RWPE1 (cell line): Measurements from ENCODE around the gene GPR132.

Experiments used
- CTCF ChIA-PET: fragments of 350-600 bp; sonication (Branson Sonifier 250); formaldehyde crosslinking; extraction: SDS; loops from one replicate; lab custom pipeline; 2021; lab: Yijun Ruan, JAX
- POLR2A ChIA-PET: fragments of 400-600 bp; formaldehyde crosslinking; extraction: SDS; loops from one replicate; lab custom pipeline; 2020; ENCODE audit warnings: antibody characterized with exemption; ENCODE audit not compliant: low non-redundant PET; lab: Yijun Ruan, JAX
- DNase-seq: peaks from one replicate; pipeline ENCODE4 v3.0.0; 2012; ENCODE audit warnings: low spot score
- H3K27ac ChIP-seq: fragments of 450-650 bp; 2 replicates; pipeline ENCODE4 v1.5.1; 2017
- CTCF ChIP-seq: fragments of 450-650 bp; conservative IDR thresholded peaks from 2 replicates; pipeline ENCODE4 v1.5.1; 2017; ENCODE audit warnings: low read depth, mild to moderate bottlenecking

Gene GPR132

GRCh38 chr14:105088812-105089745, 23.8 kb upstream of the GPR132 start:
- TF ChIP-seq CTCF = no peak
- POLR2A ChIA-PET = interaction anchor here (1.7 to 2.1 kb wide), 3 partner anchors 79 to 120 kb away, joined by 4 to 5 read pairs (median 4); partner anchors contain the start of gene JAG2
- DNase-seq = no peak
- peak overlapping the region; percentile 100 for H3K27ac ChIP-seq
- CTCF ChIA-PET = interaction anchor here (0.7 to 8.1 kb wide), 4 partner anchors 15 to 177 kb away, joined by 3 to 99 read pairs (median 4); partner anchors contain the start of gene JAG2

- ChIA-PET CTCF (interaction anchor here (0.6 to 8.1 kb wide), 5 partner anchors 10 to 176 kb away, joined by 3 to 99 read pairs (median 5); partner anchors contain the start of gene JAG2), POLR2A (interaction anchor here (1.1 to 2.0 kb wide), 2 partner anchors 77 to 119 kb away, joined by 3 to 5 read pairs; no protein-coding TSS in a partner anchor)
- H3K27ac ChIP-seq = peak overlapping the region; percentile 100
- no peak for TF ChIP-seq CTCF
- DNase-seq = peak; percentile 75
Measured at GRCh38 chr14:105087963-105088811, 23.0 kb upstream of the GPR132 start.

- peak overlapping the region; percentile 100 for H3K27ac ChIP-seq
- no peak for TF ChIP-seq CTCF
- peak; percentile 84 for DNase-seq
- CTCF ChIA-PET = interaction anchor here (0.5 to 8.1 kb wide), 12 partner anchors 8 to 256 kb away, joined by 3 to 99 read pairs (median 4); partner anchors contain the start of gene JAG2
- POLR2A ChIA-PET = interaction anchor here (0.5 to 2.0 kb wide), 4 partner anchors 13 to 119 kb away, joined by 3 to 5 read pairs (median 3); no protein-coding TSS in a partner anchor
Measured at GRCh38 chr14:105087308-105087962, 22.2 kb upstream of the GPR132 start.

- H3K27ac ChIP-seq = peak overlapping the region; percentile 100
- DNase-seq = peak; percentile 62
- ChIA-PET CTCF (interaction anchor here (0.6 to 8.1 kb wide), 15 partner anchors 8 to 132 kb away, joined by 3 to 99 read pairs (median 5); partner anchors contain the start of gene JAG2), POLR2A (interaction anchor here (0.5 to 2.0 kb wide), 4 partner anchors 12 to 118 kb away, joined by 3 to 5 read pairs (median 3); no protein-coding TSS in a partner anchor)
- TF ChIP-seq CTCF = peak; percentile 90
Measured at GRCh38 chr14:105086833-105087307, 21.6 kb upstream of the GPR132 start.

GRCh38 chr14:105085766-105086165, 20.5 kb upstream of the GPR132 start:
- CTCF ChIA-PET = interaction anchor here (0.6 to 8.1 kb wide), 7 partner anchors 11 to 239 kb away, joined by 3 to 99 read pairs (median 5); partner anchors contain the start of gene JAG2
- POLR2A ChIA-PET = no interaction called here
- no peak for DNase-seq

More at GRCh38 chr14:105085766-105086165, 20.5 kb upstream of the GPR132 start:
- no peak for TF ChIP-seq CTCF
- H3K27ac ChIP-seq = peak overlapping the region; percentile 100
